WTC11 (cell line): ENCODE measurements around the gene CCDC28B. TPM values are rescaled to one million over a fixed set of nuclear protein-coding genes. Genes with fewer than 3 reads are reported as not detected.

Experiments
- ATAC-seq: fragments of 200-7000 bp; cut with Tn5 transposase; 2 replicates; pipeline ENCODE4 v1.10.0; 2021; ENCODE audit warnings: mild to moderate bottlenecking, moderate library complexity
- CTCF ChIA-PET: fragments of 300-600 bp; sonication (Branson Sonifier 250); formaldehyde crosslinking; loops from one replicate; lab custom pipeline; 2021; ENCODE audit warnings: antibody characterized with exemption; lab: Charles Lee
- POLR2A ChIA-PET: fragments of 350-600 bp; sonication (Branson Sonifier 250); formaldehyde crosslinking; loops from one replicate; lab custom pipeline; 2021; ENCODE audit warnings: antibody characterized with exemption; lab: Charles Lee
- DNase-seq: peaks from one replicate; pipeline ENCODE4 v3.0.0; 2021; ENCODE audit warnings: low spot score
- H3K27ac Mint-ChIP-seq: 2 replicates; pipeline ENCODE4 v1.8.0; 2021; ENCODE audit warnings: mixed read lengths
- H3K27me3 Mint-ChIP-seq: 2 replicates; pipeline ENCODE4 v1.8.0; 2021; ENCODE audit warnings: low read depth, mild to moderate bottlenecking, moderate library complexity, mixed read lengths
- H3K36me3 Mint-ChIP-seq: 2 replicates; pipeline ENCODE4 v1.8.0; 2021; ENCODE audit warnings: mixed read lengths
- H3K4me1 Mint-ChIP-seq: 2 replicates; pipeline ENCODE4 v1.8.0; 2022; ENCODE audit warnings: mixed read lengths
- H3K4me3 Mint-ChIP-seq: 2 replicates; pipeline ENCODE4 v1.8.0; 2021; ENCODE audit warnings: mild to moderate bottlenecking, moderate library complexity, mixed read lengths
- H3K9me3 Mint-ChIP-seq: 2 replicates; pipeline ENCODE4 v1.8.0; 2021; ENCODE audit warnings: mixed read lengths
- ETV6 ChIP-seq: sonication (generic); formaldehyde crosslinking; IDR thresholded peaks from 2 replicates; pipeline ENCODE4 v1.8.1; 2022; ENCODE audit warnings: mild to moderate bottlenecking, missing genetic modification reagents
- IRF2 ChIP-seq: sonication (generic); formaldehyde crosslinking; IDR thresholded peaks from 2 replicates; pipeline ENCODE4 v1.8.0; 2022; ENCODE audit warnings: low read depth, missing genetic modification reagents, borderline replicate concordance
- NFATC4 ChIP-seq: fragments of 250-450 bp; sonication (Bioruptor Pico); IDR thresholded peaks from 2 replicates; pipeline ENCODE4 v1.9.0; 2021; ENCODE audit warnings: mild to moderate bottlenecking
- NR1H2 ChIP-seq: sonication (generic); formaldehyde crosslinking; IDR thresholded peaks from 2 replicates; pipeline ENCODE4 v1.9.0; 2021; ENCODE audit warnings: mild to moderate bottlenecking, moderate library complexity, missing genetic modification reagents
- PRRX2 ChIP-seq: fragments of 250-450 bp; sonication (Bioruptor Pico); IDR thresholded peaks from 2 replicates; pipeline ENCODE4 v1.8.0; 2021; ENCODE audit warnings: mild to moderate bottlenecking
- TCF7 ChIP-seq: sonication (generic); formaldehyde crosslinking; IDR thresholded peaks from 2 replicates; pipeline ENCODE4 v1.8.0; 2022; ENCODE audit warnings: mild to moderate bottlenecking, low read depth, missing genetic modification reagents, moderate library complexity
- TP53 ChIP-seq: sonication (generic); formaldehyde crosslinking; IDR thresholded peaks from 2 replicates; pipeline ENCODE4 v1.8.1; 2023; ENCODE audit warnings: mild to moderate bottlenecking, missing genetic modification reagents
- ZNF121 ChIP-seq: sonication (generic); formaldehyde crosslinking; IDR thresholded peaks from 2 replicates; pipeline ENCODE4 v1.8.0; 2023; ENCODE audit warnings: missing genetic modification reagents
- ZNF263 ChIP-seq: sonication (generic); formaldehyde crosslinking; IDR thresholded peaks from 2 replicates; pipeline ENCODE4 v1.8.1; 2022; ENCODE audit warnings: low read depth, mild to moderate bottlenecking, moderate library complexity, missing genetic modification reagents
- ZNF416 ChIP-seq: fragments of 250-450 bp; sonication (Bioruptor Pico); IDR thresholded peaks from 2 replicates; pipeline ENCODE4 v1.9.0; 2021; ENCODE audit warnings: mild to moderate bottlenecking, inconsistent platforms
- total RNA-seq: library from RNA; stranded (reverse); gene quantifications from 3 replicates; pipeline ENCODE4 v1.2.3, GENCODE V29; 2021
- TF ChIP-seq, protein P1 (sequence below): fragments of 250-450 bp; sonication (Bioruptor Pico); IDR thresholded peaks from 2 replicates; pipeline ENCODE4 v1.9.0; 2021; ENCODE audit warnings: moderate library complexity, mild to moderate bottlenecking, inconsistent platforms, borderline replicate concordance
- TF ChIP-seq, protein P2 (sequence below): sonication (generic); formaldehyde crosslinking; IDR thresholded peaks from 2 replicates; pipeline ENCODE4 v1.8.0; 2022; ENCODE audit warnings: mild to moderate bottlenecking, missing genetic modification reagents
- TF ChIP-seq, protein P3 (sequence below): sonication (generic); formaldehyde crosslinking; IDR thresholded peaks from 2 replicates; pipeline ENCODE4 v1.8.0; 2022; ENCODE audit warnings: missing genetic modification reagents
- TF ChIP-seq, protein P4 (sequence below): sonication (generic); formaldehyde crosslinking; IDR thresholded peaks from 2 replicates; pipeline ENCODE4 v1.8.0; 2022; ENCODE audit warnings: mild to moderate bottlenecking, missing genetic modification reagents
- TF ChIP-seq, protein P5 (sequence below): sonication (generic); formaldehyde crosslinking; IDR thresholded peaks from 2 replicates; pipeline ENCODE4 v1.8.1; 2022; ENCODE audit warnings: mild to moderate bottlenecking, moderate library complexity, missing genetic modification reagents
- TF ChIP-seq, protein P6 (sequence below): sonication (generic); formaldehyde crosslinking; IDR thresholded peaks from 2 replicates; pipeline ENCODE4 v1.8.1; 2023; ENCODE audit warnings: mild to moderate bottlenecking, moderate library complexity, missing genetic modification reagents
- TF ChIP-seq, protein P7 (sequence below): sonication (generic); formaldehyde crosslinking; conservative IDR thresholded peaks from 2 replicates; pipeline ENCODE4 v1.8.1; 2022; ENCODE audit warnings: mild to moderate bottlenecking, missing genetic modification reagents
- TF ChIP-seq, protein P8 (sequence below): fragments of 250-450 bp; sonication (Bioruptor Pico); IDR thresholded peaks from 2 replicates; pipeline ENCODE4 v1.9.0; 2021; ENCODE audit warnings: mild to moderate bottlenecking, borderline replicate concordance

The CCDC28B gene
- total RNA-seq, 1 experiment from 2014 or later, result 34.4 TPM

DNA sequence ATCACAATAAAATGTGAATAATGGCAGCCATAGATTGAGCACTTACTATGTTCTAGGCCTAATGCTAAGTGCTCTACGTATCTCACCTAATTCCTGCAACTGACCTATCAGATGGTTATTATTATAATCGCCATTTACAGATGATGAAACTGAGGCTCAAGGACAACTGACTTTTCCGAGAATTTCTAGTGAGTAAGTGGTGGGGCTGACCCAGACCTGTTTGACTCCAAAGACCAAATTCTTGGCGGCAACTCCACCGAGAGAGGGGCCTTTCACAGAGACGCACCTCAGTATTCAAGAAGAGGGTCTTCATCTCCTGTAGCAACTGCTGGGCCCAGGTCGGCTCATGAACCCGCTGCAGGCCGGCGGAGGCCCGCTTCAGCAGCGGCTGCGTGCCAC is 21.2 kb downstream of the CCDC28B start:
- peaks cover 18% of the 10 kb centered on the region for H3K36me3 Mint-ChIP-seq
- H3K4me3 Mint-ChIP-seq, result peak overlapping the region; percentile 95
- ATAC-seq (no peak), DNase-seq (no peak)
- TF ChIP-seq ZNF121 (CRISPR knock-in tag) (no peak), NFATC4 (no peak), ETV6 (no peak), NR1H2 (CRISPR knock-in tag) (no peak), ZNF263 (no peak), IRF2 (CRISPR knock-in tag) (no peak), PRRX2 (CRISPR knock-in tag) (no peak), ZNF416 (CRISPR knock-in tag) (no peak), TP53 (CRISPR knock-in tag) (no peak), TCF7 (CRISPR knock-in tag) (no peak)
- TF ChIP-seq, protein P1, sequence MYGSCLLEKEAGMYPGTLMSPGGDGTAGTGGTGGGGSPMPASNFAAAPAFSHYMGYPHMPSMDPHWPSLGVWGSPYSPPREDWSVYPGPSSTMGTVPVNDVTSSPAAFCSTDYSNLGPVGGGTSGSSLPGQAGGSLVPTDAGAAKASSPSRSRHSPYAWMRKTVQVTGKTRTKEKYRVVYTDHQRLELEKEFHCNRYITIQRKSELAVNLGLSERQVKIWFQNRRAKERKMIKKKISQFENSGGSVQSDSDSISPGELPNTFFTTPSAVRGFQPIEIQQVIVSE (CRISPR knock-in tag), result no peak
- TF ChIP-seq, protein P2, sequence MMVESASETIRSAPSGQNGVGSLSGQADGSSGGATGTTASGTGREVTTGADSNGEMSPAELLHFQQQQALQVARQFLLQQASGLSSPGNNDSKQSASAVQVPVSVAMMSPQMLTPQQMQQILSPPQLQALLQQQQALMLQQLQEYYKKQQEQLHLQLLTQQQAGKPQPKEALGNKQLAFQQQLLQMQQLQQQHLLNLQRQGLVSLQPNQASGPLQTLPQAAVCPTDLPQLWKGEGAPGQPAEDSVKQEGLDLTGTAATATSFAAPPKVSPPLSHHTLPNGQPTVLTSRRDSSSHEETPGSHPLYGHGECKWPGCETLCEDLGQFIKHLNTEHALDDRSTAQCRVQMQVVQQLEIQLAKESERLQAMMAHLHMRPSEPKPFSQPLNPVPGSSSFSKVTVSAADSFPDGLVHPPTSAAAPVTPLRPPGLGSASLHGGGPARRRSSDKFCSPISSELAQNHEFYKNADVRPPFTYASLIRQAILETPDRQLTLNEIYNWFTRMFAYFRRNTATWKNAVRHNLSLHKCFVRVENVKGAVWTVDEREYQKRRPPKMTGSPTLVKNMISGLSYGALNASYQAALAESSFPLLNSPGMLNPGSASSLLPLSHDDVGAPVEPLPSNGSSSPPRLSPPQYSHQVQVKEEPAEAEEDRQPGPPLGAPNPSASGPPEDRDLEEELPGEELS (CRISPR knock-in tag), result no peak
- TF ChIP-seq, protein P3, sequence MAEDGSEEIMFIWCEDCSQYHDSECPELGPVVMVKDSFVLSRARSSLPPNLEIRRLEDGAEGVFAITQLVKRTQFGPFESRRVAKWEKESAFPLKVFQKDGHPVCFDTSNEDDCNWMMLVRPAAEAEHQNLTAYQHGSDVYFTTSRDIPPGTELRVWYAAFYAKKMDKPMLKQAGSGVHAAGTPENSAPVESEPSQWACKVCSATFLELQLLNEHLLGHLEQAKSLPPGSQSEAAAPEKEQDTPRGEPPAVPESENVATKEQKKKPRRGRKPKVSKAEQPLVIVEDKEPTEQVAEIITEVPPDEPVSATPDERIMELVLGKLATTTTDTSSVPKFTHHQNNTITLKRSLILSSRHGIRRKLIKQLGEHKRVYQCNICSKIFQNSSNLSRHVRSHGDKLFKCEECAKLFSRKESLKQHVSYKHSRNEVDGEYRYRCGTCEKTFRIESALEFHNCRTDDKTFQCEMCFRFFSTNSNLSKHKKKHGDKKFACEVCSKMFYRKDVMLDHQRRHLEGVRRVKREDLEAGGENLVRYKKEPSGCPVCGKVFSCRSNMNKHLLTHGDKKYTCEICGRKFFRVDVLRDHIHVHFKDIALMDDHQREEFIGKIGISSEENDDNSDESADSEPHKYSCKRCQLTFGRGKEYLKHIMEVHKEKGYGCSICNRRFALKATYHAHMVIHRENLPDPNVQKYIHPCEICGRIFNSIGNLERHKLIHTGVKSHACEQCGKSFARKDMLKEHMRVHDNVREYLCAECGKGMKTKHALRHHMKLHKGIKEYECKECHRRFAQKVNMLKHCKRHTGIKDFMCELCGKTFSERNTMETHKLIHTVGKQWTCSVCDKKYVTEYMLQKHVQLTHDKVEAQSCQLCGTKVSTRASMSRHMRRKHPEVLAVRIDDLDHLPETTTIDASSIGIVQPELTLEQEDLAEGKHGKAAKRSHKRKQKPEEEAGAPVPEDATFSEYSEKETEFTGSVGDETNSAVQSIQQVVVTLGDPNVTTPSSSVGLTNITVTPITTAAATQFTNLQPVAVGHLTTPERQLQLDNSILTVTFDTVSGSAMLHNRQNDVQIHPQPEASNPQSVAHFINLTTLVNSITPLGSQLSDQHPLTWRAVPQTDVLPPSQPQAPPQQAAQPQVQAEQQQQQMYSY (CRISPR knock-in tag), result no peak
- TF ChIP-seq, protein P4, sequence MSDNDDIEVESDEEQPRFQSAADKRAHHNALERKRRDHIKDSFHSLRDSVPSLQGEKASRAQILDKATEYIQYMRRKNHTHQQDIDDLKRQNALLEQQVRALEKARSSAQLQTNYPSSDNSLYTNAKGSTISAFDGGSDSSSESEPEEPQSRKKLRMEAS, result no peak
- TF ChIP-seq, protein P5, sequence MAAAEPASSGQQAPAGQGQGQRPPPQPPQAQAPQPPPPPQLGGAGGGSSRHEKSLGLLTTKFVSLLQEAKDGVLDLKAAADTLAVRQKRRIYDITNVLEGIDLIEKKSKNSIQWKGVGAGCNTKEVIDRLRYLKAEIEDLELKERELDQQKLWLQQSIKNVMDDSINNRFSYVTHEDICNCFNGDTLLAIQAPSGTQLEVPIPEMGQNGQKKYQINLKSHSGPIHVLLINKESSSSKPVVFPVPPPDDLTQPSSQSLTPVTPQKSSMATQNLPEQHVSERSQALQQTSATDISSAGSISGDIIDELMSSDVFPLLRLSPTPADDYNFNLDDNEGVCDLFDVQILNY, result no peak
- TF ChIP-seq, protein P6, sequence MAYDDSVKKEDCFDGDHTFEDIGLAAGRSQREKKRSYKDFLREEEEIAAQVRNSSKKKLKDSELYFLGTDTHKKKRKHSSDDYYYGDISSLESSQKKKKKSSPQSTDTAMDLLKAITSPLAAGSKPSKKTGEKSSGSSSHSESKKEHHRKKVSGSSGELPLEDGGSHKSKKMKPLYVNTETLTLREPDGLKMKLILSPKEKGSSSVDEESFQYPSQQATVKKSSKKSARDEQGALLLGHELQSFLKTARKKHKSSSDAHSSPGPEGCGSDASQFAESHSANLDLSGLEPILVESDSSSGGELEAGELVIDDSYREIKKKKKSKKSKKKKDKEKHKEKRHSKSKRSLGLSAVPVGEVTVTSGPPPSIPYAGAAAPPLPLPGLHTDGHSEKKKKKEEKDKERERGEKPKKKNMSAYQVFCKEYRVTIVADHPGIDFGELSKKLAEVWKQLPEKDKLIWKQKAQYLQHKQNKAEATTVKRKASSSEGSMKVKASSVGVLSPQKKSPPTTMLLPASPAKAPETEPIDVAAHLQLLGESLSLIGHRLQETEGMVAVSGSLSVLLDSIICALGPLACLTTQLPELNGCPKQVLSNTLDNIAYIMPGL (CRISPR knock-in tag), result no peak
- TF ChIP-seq, protein P7, sequence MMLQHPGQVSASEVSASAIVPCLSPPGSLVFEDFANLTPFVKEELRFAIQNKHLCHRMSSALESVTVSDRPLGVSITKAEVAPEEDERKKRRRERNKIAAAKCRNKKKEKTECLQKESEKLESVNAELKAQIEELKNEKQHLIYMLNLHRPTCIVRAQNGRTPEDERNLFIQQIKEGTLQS (CRISPR knock-in tag), result no peak
- TF ChIP-seq, protein P8, sequence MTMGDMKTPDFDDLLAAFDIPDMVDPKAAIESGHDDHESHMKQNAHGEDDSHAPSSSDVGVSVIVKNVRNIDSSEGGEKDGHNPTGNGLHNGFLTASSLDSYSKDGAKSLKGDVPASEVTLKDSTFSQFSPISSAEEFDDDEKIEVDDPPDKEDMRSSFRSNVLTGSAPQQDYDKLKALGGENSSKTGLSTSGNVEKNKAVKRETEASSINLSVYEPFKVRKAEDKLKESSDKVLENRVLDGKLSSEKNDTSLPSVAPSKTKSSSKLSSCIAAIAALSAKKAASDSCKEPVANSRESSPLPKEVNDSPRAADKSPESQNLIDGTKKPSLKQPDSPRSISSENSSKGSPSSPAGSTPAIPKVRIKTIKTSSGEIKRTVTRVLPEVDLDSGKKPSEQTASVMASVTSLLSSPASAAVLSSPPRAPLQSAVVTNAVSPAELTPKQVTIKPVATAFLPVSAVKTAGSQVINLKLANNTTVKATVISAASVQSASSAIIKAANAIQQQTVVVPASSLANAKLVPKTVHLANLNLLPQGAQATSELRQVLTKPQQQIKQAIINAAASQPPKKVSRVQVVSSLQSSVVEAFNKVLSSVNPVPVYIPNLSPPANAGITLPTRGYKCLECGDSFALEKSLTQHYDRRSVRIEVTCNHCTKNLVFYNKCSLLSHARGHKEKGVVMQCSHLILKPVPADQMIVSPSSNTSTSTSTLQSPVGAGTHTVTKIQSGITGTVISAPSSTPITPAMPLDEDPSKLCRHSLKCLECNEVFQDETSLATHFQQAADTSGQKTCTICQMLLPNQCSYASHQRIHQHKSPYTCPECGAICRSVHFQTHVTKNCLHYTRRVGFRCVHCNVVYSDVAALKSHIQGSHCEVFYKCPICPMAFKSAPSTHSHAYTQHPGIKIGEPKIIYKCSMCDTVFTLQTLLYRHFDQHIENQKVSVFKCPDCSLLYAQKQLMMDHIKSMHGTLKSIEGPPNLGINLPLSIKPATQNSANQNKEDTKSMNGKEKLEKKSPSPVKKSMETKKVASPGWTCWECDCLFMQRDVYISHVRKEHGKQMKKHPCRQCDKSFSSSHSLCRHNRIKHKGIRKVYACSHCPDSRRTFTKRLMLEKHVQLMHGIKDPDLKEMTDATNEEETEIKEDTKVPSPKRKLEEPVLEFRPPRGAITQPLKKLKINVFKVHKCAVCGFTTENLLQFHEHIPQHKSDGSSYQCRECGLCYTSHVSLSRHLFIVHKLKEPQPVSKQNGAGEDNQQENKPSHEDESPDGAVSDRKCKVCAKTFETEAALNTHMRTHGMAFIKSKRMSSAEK (CRISPR knock-in tag), result no peak
- no peaks in the 10 kb centered on the region for H3K27me3 Mint-ChIP-seq
- ChIA-PET CTCF (interaction anchor here (1.3 to 3.5 kb wide), 3 partner anchors 14 to 28 kb away, joined by 3 to 23 read pairs (median 8); no protein-coding TSS in a partner anchor), POLR2A (interaction anchor here (1.2 to 1.3 kb wide), 2 partner anchors 10 to 22 kb away, joined by 3 to 5 read pairs; no protein-coding TSS in a partner anchor)
- peak overlapping the region; percentile 87 for H3K27ac Mint-ChIP-seq
- H3K9me3 Mint-ChIP-seq, result no peaks in the 10 kb centered on the region
- H3K4me1 Mint-ChIP-seq, result peaks cover 13% of the 10 kb centered on the region
